AG20443 (cell line): Measurements from ENCODE around the gene BMPR2.

Experiments used
- DNase-seq: peaks from one replicate; pipeline ENCODE4 v3.0.0; 2012; ENCODE audit warnings: low spot score, mixed read lengths

BMPR2 gene

GRCh38 chr2:202604699-202605098, 228.6 kb downstream of the BMPR2 start:
- DNase-seq: no peak

GRCh38 chr2:202605174-202605573, 229.0 kb downstream of the BMPR2 start:
- no peak for DNase-seq

- DNase-seq: no peak
Measured at GRCh38 chr2:202608142-202608852, 232.2 kb downstream of the BMPR2 start.

GRCh38 chr2:202609381-202610145, 233.4 kb downstream of the BMPR2 start:
- peak; percentile 54 for DNase-seq

GRCh38 chr2:202610380-202610779, 234.3 kb downstream of the BMPR2 start:
- no peak for DNase-seq

GRCh38 chr2:202612145-202612544, 236.0 kb downstream of the BMPR2 start:
- no peak for DNase-seq

- DNase-seq: no peak
Measured at GRCh38 chr2:202613479-202613878, 237.4 kb downstream of the BMPR2 start.
